Astrocyte (in vitro differentiated cells and primary cell): ENCODE measurements around the gene COP1. TPM values are rescaled to one million over a fixed set of nuclear protein-coding genes. Genes with fewer than 3 reads are reported as not detected.
"Not testable (repeated sequence)": the region's sequence is repeated elsewhere in the genome, so short reads cannot be mapped to it uniquely, and the experiment has no call there.

Experiments
- DNase-seq: peaks from one replicate; pipeline ENCODE4 v3.0.0-alpha.2; 2010; ENCODE audit warnings: low read depth
- FAIRE-seq: peaks from 2 replicates; lab custom pipeline; 2011; peaks lifted over from hg19 to GRCh38; lab: Jason Lieb, UNC
- H2AFZ ChIP-seq: 2 replicates; pipeline ENCODE4 v1.6.0; 2012; ENCODE audit warnings: low read depth, low read length, inconsistent platforms
- H3K27ac ChIP-seq: 2 replicates; pipeline ENCODE4 v1.5.1; 2011; ENCODE audit warnings: low read depth, low read length, inconsistent platforms
- H3K27me3 ChIP-seq: 2 replicates; pipeline ENCODE4 v1.6.0; 2011; ENCODE audit warnings: low read length, inconsistent platforms; ENCODE audit not compliant: insufficient read depth
- H3K36me3 ChIP-seq: 2 replicates; pipeline ENCODE4 v1.5.1; 2011; ENCODE audit warnings: low read length, inconsistent platforms; ENCODE audit not compliant: insufficient read depth
- H3K4me1 ChIP-seq: 2 replicates; pipeline ENCODE4 v1.5.1; 2011; ENCODE audit warnings: low read length, inconsistent platforms; ENCODE audit not compliant: insufficient read depth
- H3K4me2 ChIP-seq: 2 replicates; pipeline ENCODE4 v1.6.0; 2012; ENCODE audit warnings: low read length, inconsistent platforms
- H3K4me3 ChIP-seq: 2 replicates; pipeline ENCODE4 v1.5.1; 2011; ENCODE audit warnings: low read depth, mild to moderate bottlenecking, low read length, inconsistent platforms; ENCODE audit not compliant: insufficient read depth
- H3K79me2 ChIP-seq: 2 replicates; pipeline ENCODE4 v1.6.0; 2012; ENCODE audit warnings: mild to moderate bottlenecking, low read length, inconsistent platforms; ENCODE audit not compliant: insufficient read depth
- H3K9ac ChIP-seq: 2 replicates; pipeline ENCODE4 v1.6.0; 2012; ENCODE audit warnings: mild to moderate bottlenecking, low read length, inconsistent platforms
- H3K9me3 ChIP-seq: 2 replicates; pipeline ENCODE4 v1.5.1; 2012; ENCODE audit warnings: low read depth, mild to moderate bottlenecking, low read length, inconsistent platforms; ENCODE audit not compliant: insufficient read depth
- H4K20me1 ChIP-seq: 2 replicates; pipeline ENCODE4 v1.6.0; 2012; ENCODE audit warnings: low read length, inconsistent platforms; ENCODE audit not compliant: insufficient read depth
- H3K27ac Mint-ChIP-seq: one replicate; pipeline ENCODE4 v1.8.0; 2021; ENCODE audit warnings: mild to moderate bottlenecking, mixed read lengths; ENCODE audit not compliant: unreplicated experiment
- H3K27me3 Mint-ChIP-seq: one replicate; pipeline ENCODE4 v1.8.0; 2021; ENCODE audit warnings: low read depth, mixed read lengths; ENCODE audit not compliant: unreplicated experiment
- H3K36me3 Mint-ChIP-seq: one replicate; pipeline ENCODE4 v1.8.0; 2021; ENCODE audit warnings: low read depth, mixed read lengths; ENCODE audit not compliant: unreplicated experiment
- H3K4me1 Mint-ChIP-seq: one replicate; pipeline ENCODE4 v1.8.0; 2021; ENCODE audit warnings: low read depth, mixed read lengths; ENCODE audit not compliant: unreplicated experiment
- H3K4me3 Mint-ChIP-seq: one replicate; pipeline ENCODE4 v1.8.0; 2021; ENCODE audit warnings: mild to moderate bottlenecking, moderate library complexity, mixed read lengths; ENCODE audit not compliant: unreplicated experiment
- H3K9me3 Mint-ChIP-seq: one replicate; pipeline ENCODE4 v1.8.0; 2021; ENCODE audit warnings: mild to moderate bottlenecking, mixed read lengths; ENCODE audit not compliant: unreplicated experiment
- EZH2 ChIP-seq: IDR thresholded peaks from 2 replicates; pipeline ENCODE4 v1.6.1; 2012; ENCODE audit warnings: mild to moderate bottlenecking, low read length, inconsistent platforms; ENCODE audit not compliant: insufficient read depth
- total RNA-seq: library from RNA; stranded (reverse); gene quantifications from 2 replicates; pipeline ENCODE4 v1.2.1, GENCODE V29; 2021
- TF ChIP-seq, protein P1 (sequence below): IDR thresholded peaks from 2 replicates; pipeline ENCODE4 v1.5.1; 2011; ENCODE audit warnings: low read depth, mild to moderate bottlenecking, inconsistent platforms, low read length, moderate library complexity; ENCODE audit not compliant: insufficient read depth

The COP1 gene
- total RNA-seq, 1 donor from 2014 or later: 45.9 TPM

DNA sequence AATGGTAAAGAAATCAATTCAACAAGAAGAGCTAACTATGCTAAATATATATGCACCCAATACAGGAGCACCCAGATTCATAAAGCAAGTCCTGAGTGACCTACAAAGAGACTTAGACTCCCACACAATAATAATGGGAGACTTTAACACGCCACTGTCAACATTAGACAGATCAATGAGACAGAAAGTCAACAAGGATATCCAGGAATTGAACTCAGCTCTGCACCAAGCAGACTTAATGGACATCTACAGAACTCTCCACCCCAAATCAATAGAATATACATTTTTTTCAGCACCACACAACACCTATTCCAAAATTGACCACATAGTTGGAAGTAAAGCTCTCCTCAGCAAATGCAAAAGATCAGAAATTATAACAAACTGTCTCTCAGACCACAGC lies 212.4 kb downstream of the COP1 start:
- H3K4me1 Mint-ChIP-seq, H3K4me1 ChIP-seq, H3K79me2 ChIP-seq, H3K27me3 ChIP-seq, DNase-seq, H3K9me3 Mint-ChIP-seq, FAIRE-seq, H3K9me3 ChIP-seq, H3K27me3 Mint-ChIP-seq, H2AFZ ChIP-seq, H4K20me1 ChIP-seq, H3K4me2 ChIP-seq, H3K4me3 ChIP-seq, H3K27ac ChIP-seq, H3K4me3 Mint-ChIP-seq, H3K9ac ChIP-seq, H3K36me3 ChIP-seq, H3K27ac Mint-ChIP-seq: not testable (repeated sequence)
- H3K36me3 Mint-ChIP-seq: peaks cover 13% of the 10 kb centered on the region

DNA sequence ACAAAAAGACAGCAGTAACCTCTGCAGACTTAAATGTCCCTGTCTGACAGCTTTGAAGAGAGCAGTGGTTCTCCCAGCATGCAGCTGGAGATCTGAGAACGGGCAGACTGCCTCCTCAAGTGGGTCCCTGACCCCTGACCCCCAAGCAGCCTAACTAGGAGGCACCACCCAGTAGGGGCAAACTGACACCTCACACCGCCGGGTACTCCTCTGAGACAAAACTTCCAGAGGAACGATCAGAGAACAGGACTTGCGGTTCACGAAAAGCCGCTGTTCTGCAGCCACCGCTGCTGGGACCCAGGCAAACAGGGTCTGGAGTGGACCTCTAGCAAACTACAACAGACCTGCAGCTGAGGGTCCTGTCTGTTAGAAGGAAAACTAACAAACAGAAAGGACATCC lies 214.3 kb downstream of the COP1 start:
- H3K9me3 Mint-ChIP-seq, H3K4me1 ChIP-seq, FAIRE-seq, H3K36me3 ChIP-seq, DNase-seq, H3K27me3 ChIP-seq, H3K4me1 Mint-ChIP-seq, H3K27ac Mint-ChIP-seq, H4K20me1 ChIP-seq, H3K4me3 ChIP-seq, H3K9ac ChIP-seq, H2AFZ ChIP-seq, H3K4me2 ChIP-seq, H3K79me2 ChIP-seq, H3K27ac ChIP-seq, H3K9me3 ChIP-seq, H3K4me3 Mint-ChIP-seq, H3K27me3 Mint-ChIP-seq: not testable (repeated sequence)
- H3K36me3 Mint-ChIP-seq: peaks cover 18% of the 10 kb centered on the region

DNA sequence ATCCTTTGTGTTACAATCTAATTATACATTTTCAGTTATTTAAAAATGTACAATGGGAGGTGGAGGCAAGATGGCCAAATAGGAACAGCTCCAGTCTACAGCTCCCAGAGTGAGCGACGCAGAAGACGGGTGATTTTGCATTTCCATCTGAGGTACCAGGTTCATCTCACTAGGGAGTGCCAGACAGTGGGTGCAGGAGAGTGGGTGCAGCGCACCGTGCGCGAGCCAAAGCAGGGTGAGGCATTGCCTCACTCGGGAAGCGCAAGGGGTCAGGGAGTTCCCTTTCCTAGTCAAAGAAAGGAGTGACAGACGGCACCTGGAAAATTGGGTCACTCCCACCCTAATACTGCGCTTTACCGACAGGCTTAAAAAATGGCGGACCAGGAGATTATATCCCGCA lies 214.9 kb downstream of the COP1 start:
- H3K9me3 ChIP-seq, H3K27me3 ChIP-seq, H4K20me1 ChIP-seq, H3K4me1 Mint-ChIP-seq, H3K4me2 ChIP-seq, H3K79me2 ChIP-seq, FAIRE-seq, H3K9me3 Mint-ChIP-seq, H3K4me3 ChIP-seq, H3K4me1 ChIP-seq, H3K27ac Mint-ChIP-seq, H2AFZ ChIP-seq, H3K27ac ChIP-seq, H3K9ac ChIP-seq, H3K36me3 ChIP-seq, DNase-seq, H3K27me3 Mint-ChIP-seq: not testable (repeated sequence)
- Mint-ChIP-seq H3K4me3 (peak overlapping the region; percentile 29), H3K36me3 (peaks cover 18% of the 10 kb centered on the region)

DNA sequence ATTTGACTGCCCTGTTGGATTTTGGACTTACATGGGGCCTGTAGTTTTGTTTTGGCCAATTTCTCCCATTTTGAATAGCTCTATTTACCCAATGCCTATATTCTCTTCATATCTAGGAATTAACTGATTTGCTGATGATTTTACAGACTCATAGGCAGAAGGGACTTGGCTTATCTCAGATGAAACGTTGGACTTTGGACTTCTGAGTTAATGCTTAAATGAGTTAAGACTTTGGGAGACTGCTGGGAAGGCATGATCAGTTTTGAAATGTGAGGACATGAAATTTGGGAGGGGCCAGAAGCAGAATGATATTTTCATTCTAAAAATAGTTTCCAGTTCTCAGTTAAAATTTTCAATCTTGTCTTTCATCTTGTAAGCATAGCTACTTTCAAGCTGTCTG lies 222.3 kb downstream of the COP1 start:
- no peak overlapping the region for H3K27ac Mint-ChIP-seq
- H3K9me3 Mint-ChIP-seq: peaks cover 23% of the 10 kb centered on the region
- Histone ChIP-seq H3K9me3 (no peaks in the 10 kb centered on the region), H4K20me1 (no peaks in the 10 kb centered on the region), H3K9ac (no peak overlapping the region), H3K36me3 (no peaks in the 10 kb centered on the region), H3K4me3 (no peak overlapping the region), H3K79me2 (no peaks in the 10 kb centered on the region), H3K27ac (no peak overlapping the region), H3K27me3 (no peaks in the 10 kb centered on the region), H3K4me1 (no peaks in the 10 kb centered on the region), H2AFZ (no peak overlapping the region), H3K4me2 (no peak overlapping the region)
- TF ChIP-seq, protein P1, sequence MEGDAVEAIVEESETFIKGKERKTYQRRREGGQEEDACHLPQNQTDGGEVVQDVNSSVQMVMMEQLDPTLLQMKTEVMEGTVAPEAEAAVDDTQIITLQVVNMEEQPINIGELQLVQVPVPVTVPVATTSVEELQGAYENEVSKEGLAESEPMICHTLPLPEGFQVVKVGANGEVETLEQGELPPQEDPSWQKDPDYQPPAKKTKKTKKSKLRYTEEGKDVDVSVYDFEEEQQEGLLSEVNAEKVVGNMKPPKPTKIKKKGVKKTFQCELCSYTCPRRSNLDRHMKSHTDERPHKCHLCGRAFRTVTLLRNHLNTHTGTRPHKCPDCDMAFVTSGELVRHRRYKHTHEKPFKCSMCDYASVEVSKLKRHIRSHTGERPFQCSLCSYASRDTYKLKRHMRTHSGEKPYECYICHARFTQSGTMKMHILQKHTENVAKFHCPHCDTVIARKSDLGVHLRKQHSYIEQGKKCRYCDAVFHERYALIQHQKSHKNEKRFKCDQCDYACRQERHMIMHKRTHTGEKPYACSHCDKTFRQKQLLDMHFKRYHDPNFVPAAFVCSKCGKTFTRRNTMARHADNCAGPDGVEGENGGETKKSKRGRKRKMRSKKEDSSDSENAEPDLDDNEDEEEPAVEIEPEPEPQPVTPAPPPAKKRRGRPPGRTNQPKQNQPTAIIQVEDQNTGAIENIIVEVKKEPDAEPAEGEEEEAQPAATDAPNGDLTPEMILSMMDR: no peak
- TF ChIP-seq EZH2: no peak
- no peaks in the 10 kb centered on the region for H3K27me3 Mint-ChIP-seq
- no peak overlapping the region for H3K4me3 Mint-ChIP-seq
- H3K36me3 Mint-ChIP-seq: peaks cover 49% of the 10 kb centered on the region
- FAIRE-seq (no peak), DNase-seq (no peak)
- no peaks in the 10 kb centered on the region for H3K4me1 Mint-ChIP-seq
